CD1c-positive myeloid dendritic cell (primary cell): Measurements from ENCODE around the gene NPC1.
A peak's percentile ranks its signal among the peaks of the same experiment; 100 is the strongest.
"Not testable (repeated sequence)": the region's sequence is repeated elsewhere in the genome, so short reads cannot be mapped to it uniquely, and the experiment has no call there.

Experiments used
- DNase-seq: peaks from one replicate; pipeline ENCODE4 v3.0.0-alpha.2; 2016; ENCODE audit errors: extremely low spot score

Gene NPC1

DNA sequence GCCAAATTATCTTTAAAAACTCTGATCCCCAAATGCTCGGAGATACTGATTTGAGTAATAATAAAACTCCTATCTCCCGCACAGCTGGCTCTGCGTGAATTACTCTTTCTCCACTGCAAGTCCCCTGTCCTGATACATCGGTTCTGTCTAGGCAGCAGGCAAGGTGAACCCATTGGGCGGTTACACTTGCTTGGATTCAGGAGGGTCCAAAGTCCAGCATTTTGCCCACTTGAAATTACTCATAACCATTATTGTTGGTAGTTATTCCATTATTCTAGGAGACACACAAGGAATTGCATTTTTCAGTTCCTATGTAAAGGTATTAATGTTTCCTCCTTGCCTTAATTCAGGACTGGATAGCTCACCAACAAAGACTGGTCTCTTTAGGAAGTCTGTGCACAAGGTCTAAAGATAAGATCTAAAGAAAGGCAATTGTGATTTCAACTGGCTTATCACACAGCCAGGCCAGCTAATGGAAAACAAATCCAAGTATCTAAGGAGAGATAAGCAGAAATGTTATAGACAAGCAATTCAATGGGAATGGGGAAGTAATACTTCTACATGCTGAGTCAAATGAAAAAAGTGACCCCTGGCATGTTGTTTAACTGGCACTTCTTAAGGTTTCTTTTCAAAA, 23.2 kb upstream of the NPC1 start:
- DNase-seq, result peak; percentile 31

DNA sequence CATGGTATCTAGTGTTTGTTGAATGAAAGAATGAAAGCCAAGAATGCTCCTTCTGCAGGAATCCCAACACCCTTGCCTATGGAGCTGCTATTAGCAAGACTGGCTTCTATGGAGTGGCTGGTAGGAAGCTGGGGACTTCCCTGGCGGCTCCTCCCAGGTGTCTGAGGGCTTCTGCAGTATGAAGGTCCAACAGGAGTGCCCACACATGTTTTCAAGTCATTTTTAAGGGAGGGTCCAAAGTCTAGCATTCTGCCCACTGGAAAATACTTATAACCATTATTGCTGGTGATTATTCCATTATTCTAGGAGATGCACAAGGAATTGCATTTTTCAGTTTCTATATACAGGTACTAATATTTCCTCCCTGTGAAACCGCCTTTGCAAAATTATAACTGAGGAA, 21.9 kb upstream of the NPC1 start:
- no peak for DNase-seq

DNA sequence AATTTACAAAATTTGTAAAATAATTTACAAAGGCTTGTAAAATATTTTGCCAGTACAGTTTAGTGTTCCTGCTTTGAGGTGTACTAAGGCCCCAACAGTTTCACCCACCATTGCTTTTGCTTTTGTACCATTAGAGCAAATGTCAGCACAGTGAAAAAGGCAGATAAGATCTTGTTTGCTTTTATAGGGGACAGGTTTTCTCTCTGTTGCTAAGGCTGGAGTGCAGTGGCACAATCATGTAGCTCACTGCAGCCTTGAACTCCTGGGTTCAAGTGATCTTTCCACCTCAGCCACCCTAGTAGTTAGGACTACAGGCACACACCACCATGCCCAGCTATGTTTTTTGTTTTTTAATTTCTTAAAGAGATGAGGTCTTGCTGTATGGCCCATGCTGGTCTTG, 19.6 kb upstream of the NPC1 start:
- DNase-seq, result no peak

DNA sequence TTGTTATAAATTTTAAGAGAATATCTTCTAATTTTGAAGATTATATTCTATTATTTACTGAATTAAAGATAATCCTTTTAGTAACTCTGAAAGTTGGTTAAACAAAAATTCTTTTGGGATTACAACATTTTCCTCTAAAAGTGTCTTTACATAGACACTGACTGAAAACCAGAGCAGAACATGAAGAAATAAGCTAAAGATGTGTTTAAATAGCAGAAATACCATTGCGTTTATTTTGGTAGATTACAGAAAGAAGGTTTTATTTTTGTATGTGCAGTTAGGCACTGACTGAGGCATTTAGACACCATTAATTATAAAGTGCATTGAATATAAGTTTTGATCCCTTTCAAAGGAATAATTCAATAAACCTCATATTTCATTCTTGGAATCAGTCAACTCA, 13.5 kb upstream of the NPC1 start:
- no peak for DNase-seq

DNA sequence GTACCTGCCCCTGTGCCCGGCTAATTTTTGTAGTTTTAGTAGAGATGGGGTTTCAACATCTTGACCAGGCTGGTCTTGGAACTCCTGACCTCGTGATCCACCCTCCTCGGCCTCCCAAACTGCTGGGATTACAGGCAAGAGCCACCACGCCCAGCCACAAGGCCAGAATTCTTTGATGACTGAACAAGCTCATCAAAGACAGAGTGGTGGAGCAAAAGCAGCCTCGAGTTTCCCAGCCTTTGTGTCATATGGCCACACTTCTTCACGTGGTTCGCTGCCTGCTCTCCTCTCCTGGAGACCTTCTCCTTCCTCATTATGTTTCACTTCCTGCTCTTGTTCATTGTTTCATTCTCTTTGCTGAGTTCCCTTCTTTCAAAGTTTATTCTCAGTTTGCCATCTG, 9.9 kb upstream of the NPC1 start:
- peak; percentile 68 for DNase-seq

DNA sequence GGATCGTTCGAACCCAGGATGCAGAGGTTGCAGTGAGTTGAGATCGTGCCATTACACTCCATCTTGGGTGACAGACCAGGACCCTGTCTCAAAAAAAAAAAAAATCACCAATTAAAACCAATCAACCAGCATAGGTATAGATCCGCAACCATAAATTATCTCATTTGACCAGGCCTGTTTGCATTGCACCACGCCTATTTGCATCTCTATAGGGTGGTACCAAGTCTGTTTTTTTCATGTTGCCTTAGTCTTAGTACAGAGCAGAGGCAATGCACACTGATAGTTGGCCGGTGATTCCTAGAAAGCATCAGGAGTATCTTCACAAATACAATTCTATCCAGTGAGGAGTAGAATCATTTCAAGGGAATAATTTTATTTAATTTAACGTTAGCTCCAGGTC, 9.3 kb upstream of the NPC1 start:
- no peak for DNase-seq

DNA sequence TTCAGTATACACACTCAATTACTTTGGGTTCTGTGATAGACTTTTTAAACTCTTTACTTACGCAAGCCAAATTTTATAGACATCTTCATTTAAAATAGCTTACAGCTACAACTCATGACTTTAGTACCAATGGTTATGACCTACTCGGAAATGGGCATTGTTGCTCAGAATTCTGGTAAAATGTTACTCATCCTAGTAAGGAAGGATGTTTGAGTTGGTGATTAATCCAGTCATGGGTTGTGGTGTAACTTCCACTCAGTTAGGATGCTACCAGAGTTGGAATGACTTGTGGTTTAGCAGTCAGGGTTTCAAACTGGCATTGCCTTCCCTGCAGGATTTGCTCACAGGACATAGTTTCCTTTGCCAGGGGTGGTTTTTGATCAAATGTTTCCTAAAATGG, 7.4 kb upstream of the NPC1 start:
- DNase-seq, result peak; percentile 89

DNA sequence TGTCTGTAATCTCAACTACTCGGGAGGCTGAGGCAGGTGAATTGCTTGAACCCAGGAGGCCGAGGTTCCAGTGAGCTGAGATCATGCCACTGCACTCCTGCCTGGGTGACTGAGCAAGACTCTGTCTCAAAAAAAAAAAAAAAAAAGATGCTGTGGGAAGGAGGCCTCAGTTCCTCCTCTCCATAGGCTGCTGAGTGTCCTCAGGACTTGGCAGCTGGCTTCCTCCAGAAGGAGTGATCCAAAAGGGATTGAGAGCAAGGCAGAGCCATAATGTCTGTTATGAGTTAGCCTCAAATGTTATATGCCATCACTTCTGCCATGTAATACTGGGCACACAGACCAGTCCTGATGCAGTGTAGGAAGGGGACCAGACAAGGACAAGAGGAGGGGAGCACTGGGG, 6.6 kb upstream of the NPC1 start:
- peak; percentile 43 for DNase-seq

DNA sequence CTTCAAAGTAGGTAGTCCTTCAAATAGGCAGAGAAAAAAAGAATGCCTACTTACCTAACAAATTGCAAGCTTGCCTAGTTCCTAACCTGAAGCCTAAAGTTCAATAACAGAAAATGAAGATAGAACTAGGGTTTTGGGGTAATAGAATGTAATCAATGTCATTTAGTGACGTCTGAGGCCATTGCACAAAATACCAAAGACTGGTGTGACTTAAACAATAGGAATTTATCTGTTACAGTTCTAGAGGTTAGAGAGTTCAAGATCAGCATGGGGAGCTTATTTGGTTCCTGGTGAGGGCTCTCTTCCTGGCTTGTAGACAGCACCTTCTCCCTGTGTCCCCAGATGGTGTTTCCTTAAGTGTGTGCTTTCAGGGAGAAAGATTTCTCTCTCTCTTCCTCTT, 4.7 kb upstream of the NPC1 start:
- DNase-seq, result no peak

DNA sequence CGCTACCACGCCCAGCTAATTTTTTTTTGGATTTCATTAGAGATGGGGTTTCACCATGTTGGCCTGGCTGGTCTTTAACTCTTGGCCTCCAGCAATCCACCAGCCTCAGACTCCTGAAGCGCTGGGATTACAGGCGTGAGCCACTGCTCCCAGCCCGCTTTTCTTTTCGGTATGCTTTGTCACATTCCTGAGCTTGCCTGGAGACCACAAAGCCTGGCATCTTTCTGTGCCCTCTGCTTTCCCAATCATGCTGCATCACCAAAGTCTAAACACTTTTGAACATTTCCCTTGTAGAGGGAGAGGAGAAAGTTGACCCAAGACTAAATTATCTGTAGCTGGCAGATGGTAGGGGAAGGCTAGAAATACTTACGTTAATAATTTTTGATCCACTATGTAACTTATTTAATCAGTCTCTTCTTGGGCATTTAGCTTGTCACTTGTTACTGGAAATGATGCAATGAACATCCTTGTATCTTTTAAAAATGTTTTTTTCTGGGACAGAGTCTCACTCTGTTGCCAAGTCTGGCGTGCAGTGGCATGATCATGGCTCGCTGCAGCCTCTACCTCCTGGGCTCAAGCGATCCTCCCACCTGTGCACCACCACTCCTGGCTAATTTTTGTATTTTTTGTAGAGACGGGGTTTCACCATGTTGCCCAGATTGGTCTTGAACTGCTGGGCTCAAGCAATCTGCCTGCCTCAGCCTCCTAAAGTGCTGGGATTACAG, 2.7 kb upstream of the NPC1 start:
- no peak for DNase-seq

DNA sequence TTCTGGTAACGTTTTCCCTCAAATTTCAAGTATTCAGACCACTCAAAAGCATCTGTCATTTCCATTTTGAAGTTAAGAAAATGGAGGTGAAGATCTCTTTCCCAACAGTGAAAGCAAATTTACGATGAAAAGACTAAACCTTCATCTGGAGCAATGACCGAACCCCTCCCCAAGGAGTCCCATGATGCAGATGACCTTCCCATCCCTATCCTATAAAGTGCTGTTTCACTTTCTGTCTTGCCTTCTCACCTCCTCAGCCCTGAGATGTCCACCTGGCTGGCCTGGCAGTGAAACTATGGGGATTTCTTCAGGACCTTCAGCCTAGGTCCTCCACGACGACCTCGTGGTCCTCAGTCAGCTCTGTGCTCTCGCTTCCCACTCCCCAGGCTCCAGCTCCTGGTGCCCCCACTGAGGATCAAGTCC, 925 bp upstream of the NPC1 start:
- DNase-seq, result no peak

DNA sequence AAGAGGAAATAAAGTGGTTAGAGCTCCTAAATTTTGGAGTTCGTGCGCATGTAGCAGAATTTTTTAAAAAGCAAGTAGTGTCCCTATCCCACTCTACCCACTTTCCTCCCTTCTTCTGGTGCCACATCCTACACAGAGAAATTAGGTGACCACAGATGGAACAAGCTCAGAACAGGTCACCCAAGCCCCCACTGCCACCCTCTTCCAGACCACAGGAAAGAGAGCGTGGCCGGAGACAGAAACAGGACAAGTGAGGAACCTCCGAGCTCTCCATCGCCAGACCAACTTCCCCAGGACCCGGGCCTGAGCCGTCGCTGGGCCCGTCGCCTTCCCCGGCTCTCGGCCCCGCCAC, 433 bp downstream of the NPC1 start:
- DNase-seq, result no peak

DNA sequence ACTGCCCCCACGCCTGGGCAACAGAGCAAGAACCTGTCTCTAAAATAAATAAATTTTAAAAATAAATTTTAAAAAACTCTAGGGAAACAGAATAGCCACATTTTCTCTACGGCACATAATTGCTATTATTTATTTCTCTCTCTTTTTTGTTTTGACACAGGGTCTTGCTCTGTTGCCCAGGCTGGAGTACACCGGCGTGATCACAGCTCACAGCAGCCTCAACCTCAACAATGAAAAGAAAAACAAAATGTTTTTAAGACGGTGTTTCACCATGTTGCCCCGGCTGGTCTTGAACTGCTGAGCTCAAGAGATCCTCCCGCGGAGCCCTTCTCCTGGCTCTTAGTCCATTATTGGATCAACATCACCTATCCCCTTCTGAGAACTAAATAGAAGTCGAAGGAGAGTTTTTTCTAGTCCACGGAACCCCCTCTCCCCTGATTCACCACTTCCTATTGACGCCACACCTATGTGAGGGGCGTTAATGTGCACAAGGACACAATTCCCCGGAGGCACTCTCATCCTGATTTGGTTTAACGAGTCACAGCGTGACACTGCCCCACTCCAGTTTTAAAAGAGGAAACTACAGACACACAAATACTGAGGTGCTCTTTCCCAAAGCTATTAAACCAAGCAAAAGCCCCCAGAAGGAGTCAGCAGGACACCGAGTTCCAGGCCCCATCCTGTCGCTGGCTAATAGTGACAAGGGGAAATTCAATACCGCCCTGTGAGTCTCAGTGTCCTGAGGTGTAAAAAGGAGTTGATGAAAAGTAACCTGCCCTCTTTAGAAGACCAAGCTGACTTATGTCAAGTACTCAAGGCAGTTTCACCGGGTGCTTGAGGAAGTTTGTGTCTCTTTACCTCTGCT, 1.1 kb downstream of the NPC1 start:
- peak; percentile 62 for DNase-seq

DNA sequence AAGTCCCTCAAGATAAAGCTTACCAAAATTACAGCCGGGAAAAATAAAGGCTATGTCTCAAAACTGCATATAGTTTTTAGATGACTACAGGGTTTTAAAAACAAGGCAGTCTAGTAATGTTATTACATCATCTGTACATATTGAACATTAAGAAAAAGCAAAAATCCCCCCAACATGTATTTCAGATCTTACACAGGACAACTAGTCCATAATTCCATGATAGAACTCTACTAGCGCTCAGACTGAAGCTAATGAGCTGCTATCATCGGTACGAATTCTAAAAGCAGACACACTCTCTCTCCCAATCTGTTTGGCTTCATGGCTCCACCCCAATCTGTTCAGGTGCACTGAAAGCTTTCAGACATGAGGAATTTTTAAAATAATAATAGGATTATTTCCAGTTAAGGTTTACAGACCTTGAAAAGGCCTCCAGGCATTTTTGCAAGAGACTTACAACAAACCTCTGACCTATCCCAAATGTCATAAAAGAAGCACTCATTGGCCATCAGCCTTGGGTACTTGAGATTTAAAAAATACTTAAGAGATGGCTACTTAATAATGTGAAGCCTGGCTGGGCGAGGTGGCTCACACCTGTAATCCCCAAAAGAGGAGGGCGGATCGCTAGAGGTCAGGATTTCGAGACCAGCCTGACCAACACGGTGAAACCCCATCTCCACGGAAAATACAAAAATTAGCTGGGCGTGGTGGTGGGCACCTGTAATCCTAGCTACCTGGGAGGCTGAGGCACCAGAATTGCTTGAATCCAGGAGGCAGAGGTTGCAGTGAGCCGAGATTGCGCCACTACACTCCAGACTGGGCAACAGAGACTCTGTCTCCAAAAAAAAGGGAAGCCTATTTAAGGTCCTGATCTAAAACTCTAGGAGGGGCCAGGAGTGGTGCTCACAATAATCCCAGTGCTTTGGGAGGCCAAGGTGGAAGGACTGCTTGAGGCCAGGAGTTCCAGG, 2.0 kb downstream of the NPC1 start:
- DNase-seq, result peak; percentile 64

DNA sequence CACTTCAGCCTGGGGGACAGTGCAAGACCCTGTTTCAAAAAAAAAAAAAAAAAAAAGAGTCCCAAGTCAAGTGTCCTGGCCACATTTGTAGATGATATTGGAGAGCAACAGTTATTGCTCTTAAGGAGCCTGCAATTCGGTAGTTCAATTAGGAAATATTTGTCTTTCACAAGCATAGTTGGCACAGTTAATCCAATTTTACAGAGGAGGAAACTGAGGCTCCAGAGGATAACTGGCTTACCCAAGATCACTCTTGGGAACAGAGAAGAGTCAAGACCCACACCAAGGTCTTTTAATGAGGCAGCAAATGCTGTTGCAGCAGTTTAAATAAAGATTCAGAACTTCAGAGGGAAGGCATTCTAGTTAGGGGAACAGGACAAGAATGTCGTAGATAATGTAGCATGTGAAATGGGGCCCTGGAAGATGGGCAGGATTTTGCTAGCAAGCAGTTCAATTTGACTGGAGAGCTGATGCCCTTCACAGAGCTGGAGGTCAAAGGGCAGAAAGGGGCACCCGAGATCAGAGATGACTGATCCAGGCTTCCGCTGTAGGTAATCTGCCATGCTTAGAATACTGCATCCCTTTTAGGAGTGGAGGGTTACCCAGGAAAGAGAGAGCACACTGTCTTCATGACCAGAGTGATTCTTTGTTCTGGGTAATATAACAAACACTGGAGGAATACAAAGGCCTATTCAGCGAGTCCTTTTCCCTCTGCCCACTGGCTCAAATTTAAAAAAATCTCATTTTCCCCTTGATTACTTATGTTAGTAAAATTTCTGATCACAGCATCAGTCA, 3.0 kb downstream of the NPC1 start:
- DNase-seq, result no peak

DNA sequence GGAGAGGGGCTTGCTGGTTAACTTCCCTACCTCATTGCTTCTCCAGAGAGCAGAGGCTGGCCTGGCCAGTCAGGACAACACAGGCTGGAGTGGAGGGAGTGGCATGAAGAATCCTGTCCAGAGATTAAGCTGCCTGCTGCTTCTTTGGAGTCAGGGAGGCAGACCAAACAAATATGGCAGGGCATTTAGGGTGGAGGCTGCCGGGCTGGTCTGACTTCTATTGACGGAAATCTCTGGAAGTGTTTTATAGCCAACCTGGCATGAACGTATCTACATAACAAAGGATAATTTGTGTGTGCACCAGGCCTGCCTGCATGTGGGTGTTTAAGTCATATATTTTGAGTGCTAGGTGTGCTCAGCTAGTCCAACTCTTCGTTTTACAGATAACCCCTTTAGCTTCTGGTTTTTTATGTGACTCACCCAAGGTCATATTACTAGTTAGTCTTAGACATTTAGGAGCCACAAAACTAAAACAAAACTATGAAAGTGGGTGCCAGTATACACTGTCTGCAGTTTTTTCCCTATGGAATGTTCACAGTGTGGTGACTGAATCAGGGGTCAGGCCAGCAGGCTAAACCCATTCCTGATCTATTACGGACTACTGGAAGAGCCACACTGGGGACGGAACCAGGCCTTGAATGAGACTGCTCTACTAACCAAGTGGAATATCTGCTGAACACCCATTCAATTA, 5.5 kb downstream of the NPC1 start:
- no peak for DNase-seq

DNA sequence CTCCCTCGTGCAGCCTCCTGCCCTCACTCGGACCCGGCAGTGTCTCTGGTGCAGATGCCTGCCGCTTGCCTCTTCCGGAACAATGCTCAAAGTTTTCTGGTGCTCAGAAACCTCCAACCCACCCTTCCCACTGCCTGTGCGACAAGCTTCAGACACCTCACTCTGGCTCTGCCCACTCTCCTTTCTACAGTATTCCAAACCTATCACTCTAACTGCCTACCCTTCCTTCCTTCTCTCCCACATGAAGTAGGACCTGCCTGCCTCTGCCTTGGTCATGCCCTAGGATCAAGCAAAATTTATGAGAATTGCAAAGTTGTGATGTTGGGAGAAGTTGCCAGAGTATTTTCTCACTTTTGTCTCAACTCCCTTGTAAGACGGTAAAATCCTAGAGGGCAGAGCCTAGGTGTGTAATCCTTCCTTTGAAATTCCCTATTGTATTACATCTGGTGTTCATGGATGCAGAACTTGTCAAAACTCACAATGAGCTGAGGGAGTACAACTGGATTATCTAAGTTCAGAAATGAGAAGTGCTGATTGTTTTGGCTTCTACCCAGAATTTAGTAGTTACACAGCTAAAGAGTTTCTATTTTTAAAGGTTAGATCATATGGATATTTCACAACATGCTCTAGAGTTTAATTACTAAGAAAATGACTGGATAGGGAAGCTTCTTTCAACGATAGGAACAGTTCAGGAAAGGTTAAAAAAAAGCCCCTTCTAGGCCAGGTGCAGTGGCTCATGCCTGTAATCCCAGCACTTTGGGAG, 7.2 kb downstream of the NPC1 start:
- DNase-seq, result peak; percentile 93

DNA sequence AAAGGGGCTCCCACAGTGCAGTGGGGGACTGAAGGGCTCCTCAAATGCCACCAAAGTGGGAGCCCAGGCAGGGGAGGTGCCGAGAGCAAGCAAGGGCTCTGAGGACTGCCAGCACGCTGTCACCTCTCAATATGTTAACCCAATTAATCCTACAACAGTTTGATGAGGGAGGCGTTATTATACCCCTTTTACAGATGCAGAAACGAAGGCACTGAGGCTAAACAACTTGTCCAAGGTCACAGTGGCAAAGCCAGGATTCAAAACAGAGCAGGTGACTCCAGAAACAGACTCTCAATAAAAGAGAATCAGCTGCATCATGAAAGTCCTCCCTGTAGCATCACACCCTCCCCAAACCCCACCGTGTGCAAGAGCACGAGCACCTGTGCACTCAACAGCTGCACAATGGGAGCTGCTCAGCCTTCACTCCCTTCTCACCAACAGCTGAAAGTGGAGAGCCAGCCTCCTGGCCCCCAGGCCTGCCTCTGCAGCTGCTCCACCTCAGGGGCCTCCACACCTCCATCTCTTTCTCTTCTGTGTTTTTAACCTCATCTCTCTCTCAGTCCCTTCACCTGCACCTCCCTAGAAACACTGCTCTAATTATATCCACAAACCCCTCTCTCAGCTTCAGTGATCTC, 8.1 kb downstream of the NPC1 start:
- no peak for DNase-seq

DNA sequence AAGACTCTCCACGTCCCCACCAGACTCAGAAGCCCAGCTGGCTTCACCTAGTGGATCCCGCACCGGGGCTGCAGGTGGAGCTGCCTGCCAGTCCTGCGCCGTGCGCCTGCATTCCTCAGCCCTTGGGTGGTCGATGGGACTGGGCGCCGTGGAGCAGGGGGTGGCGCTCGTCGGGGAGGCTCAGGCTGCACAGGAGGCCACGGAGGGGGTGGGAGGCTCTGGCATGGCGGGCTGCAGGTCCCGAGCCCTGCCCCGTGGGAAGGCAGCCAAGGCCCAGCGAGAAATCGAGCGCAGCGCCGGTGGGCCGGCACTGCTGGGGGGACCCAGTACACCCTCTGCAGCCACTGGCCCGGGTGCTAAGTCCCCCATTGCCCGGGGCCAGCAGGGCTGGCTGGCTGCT, 8.8 kb downstream of the NPC1 start:
- DNase-seq, result not testable (repeated sequence)
